Uterus (tissue), 4 donors: ENCODE results near the gene PPP3CA. TPM values are rescaled to one million over a fixed set of nuclear protein-coding genes. Genes with fewer than 3 reads are reported as not detected.

Source experiments
- DNase-seq, 2 donors: peaks; one replicate each; pipeline ENCODE4 v3.0.0-alpha.2; 2019 to 2020
- H3K27ac ChIP-seq, 2 donors: fragments of 200-600 bp; sonication (generic); 1 replicate in 1 of 2; 2 replicates in 1 of 2; pipeline ENCODE4 v1.5.1; 2016 to 2018
- H3K27me3 ChIP-seq, 2 donors: fragments of 200-600 bp; sonication (generic); one replicate each; pipeline ENCODE4 v1.5.1; 2018 to 2019; ENCODE audit warnings: control low read depth in 1 of 2
- H3K36me3 ChIP-seq, 2 donors: fragments of 200-600 bp; sonication (generic); one replicate each; pipeline ENCODE4 v1.5.1; 2019; ENCODE audit warnings: control low read depth in 1 of 2
- H3K4me1 ChIP-seq, 2 donors: fragments of 200-600 bp; sonication (generic); one replicate each; pipeline ENCODE4 v1.5.1; 2018 to 2019; ENCODE audit warnings: control low read depth in 1 of 2
- H3K4me3 ChIP-seq, 2 donors: fragments of 200-600 bp; sonication (generic); 1 replicate in 1 of 2; 2 replicates in 1 of 2; pipeline ENCODE4 v1.5.1; 2018 to 2019; ENCODE audit warnings: mild to moderate bottlenecking in 1 of 2
- H3K9me3 ChIP-seq, 2 donors: fragments of 200-600 bp; sonication (generic); one replicate each; pipeline ENCODE4 v1.5.1; 2019; ENCODE audit warnings: control low read depth in 1 of 2
- CTCF ChIP-seq, 4 experiments: fragments of 200-600 bp in 2 of 4; fragments of 450-650 bp in 2 of 4; sonication (generic) in 2 of 4; IDR thresholded peaks; one replicate each; pipeline ENCODE4 v1.5.1; 2016 to 2019; ENCODE audit warnings: antibody characterized with exemption in 4 of 4, mild to moderate bottlenecking in 2 of 4, moderate library complexity in 1 of 4
- POLR2A ChIP-seq, 2 donors: fragments of 450-650 bp; IDR thresholded peaks; one replicate each; pipeline ENCODE4 v1.6.1; 2016; ENCODE audit warnings: antibody characterized with exemption in 2 of 2, mild to moderate bottlenecking in 1 of 2, moderate library complexity in 1 of 2
- intact Hi-C: fragments of 100-400 bp; cut with DNase I; formaldehyde crosslinking; loops from one replicate; pipeline ENCODE4 v1.15.1; 2023; ENCODE audit warnings: low total_unique reads
- total RNA-seq, 4 donors: library from RNA; depleted of rRNA in 3 of 4; stranded (reverse); fragments of >200 nt in 3 of 4; gene quantifications; one replicate each; pipeline versions ENCODE4 v1.1.0 to v1.2.4, GENCODE V29; 2014 to 2023
- donor health status: DM: yes; HTN: yes; CAD: no.

Gene PPP3CA
- total RNA-seq, 4 donors from 2014 or later, result 32.8 to 70.0 (median 39.8) TPM

- intact Hi-C loops, result no loop called here
- no peak overlapping the region for H3K4me3 ChIP-seq
- H3K9me3 ChIP-seq, result no peaks in the 10 kb centered on the region
- DNase-seq, result no peak
- no peaks in the 10 kb centered on the region for H3K36me3 ChIP-seq
- H3K27me3 ChIP-seq, result no peaks in the 10 kb centered on the region
- no peak for TF ChIP-seq CTCF (IDR thresholded peaks at IDR 0.05)
- TF ChIP-seq POLR2A (IDR thresholded peaks at IDR 0.05), result no peak
- H3K27ac ChIP-seq, result no peak overlapping the region
- no peaks in the 10 kb centered on the region for H3K4me1 ChIP-seq
Observed at GRCh38 chr4:101042847-101043246, 304.5 kb downstream of the PPP3CA start.

- intact Hi-C loops, result no loop called here
- no peak for TF ChIP-seq POLR2A (IDR thresholded peaks at IDR 0.05)
- Histone ChIP-seq H3K27me3 (no peaks in the 10 kb centered on the region), H3K4me3 (no peak overlapping the region), H3K4me1 (no peaks in the 10 kb centered on the region), H3K36me3 (no peaks in the 10 kb centered on the region), H3K27ac (no peak overlapping the region), H3K9me3 (no peaks in the 10 kb centered on the region)
- DNase-seq, result no peak
Observed at GRCh38 chr4:101040776-101041175, 306.6 kb downstream of the PPP3CA start.

GRCh38 chr4:101039367-101039766 lies 308.0 kb downstream of the PPP3CA start:
- Histone ChIP-seq H3K4me1 (no peaks in the 10 kb centered on the region), H3K27ac (no peak overlapping the region), H3K27me3 (no peaks in the 10 kb centered on the region), H3K36me3 (no peaks in the 10 kb centered on the region), H3K9me3 (no peaks in the 10 kb centered on the region), H3K4me3 (no peak overlapping the region)
- DNase-seq, result no peak
- no peak for TF ChIP-seq CTCF (IDR thresholded peaks at IDR 0.05)
- no peak for TF ChIP-seq POLR2A (IDR thresholded peaks at IDR 0.05)
- intact Hi-C loops, result no loop called here

GRCh38 chr4:101037938-101038413 lies 309.4 kb downstream of the PPP3CA start:
- intact Hi-C loops, result no loop called here
- Histone ChIP-seq H3K27ac (no peak overlapping the region), H3K4me3 (no peak overlapping the region), H3K27me3 (no peaks in the 10 kb centered on the region), H3K4me1 (no peaks in the 10 kb centered on the region), H3K36me3 (no peaks in the 10 kb centered on the region), H3K9me3 (no peaks in the 10 kb centered on the region)
- TF ChIP-seq POLR2A (IDR thresholded peaks at IDR 0.05), result no peak
- TF ChIP-seq CTCF (IDR thresholded peaks at IDR 0.05), result no peak
- DNase-seq, result no peak

GRCh38 chr4:101037249-101037648 lies 310.1 kb downstream of the PPP3CA start:
- Histone ChIP-seq H3K27ac (no peak overlapping the region), H3K4me3 (no peak overlapping the region), H3K27me3 (no peaks in the 10 kb centered on the region), H3K4me1 (no peaks in the 10 kb centered on the region), H3K36me3 (no peaks in the 10 kb centered on the region), H3K9me3 (no peaks in the 10 kb centered on the region)
- TF ChIP-seq POLR2A (IDR thresholded peaks at IDR 0.05), result no peak
- no peak for TF ChIP-seq CTCF (IDR thresholded peaks at IDR 0.05)
- no peak for DNase-seq
- intact Hi-C loops, result no loop called here

GRCh38 chr4:101035487-101035886 lies 311.8 kb downstream of the PPP3CA start:
- TF ChIP-seq POLR2A (IDR thresholded peaks at IDR 0.05) (no peak), CTCF (IDR thresholded peaks at IDR 0.05) (no peak)
- no peaks in the 10 kb centered on the region for H3K36me3 ChIP-seq
- no peaks in the 10 kb centered on the region for H3K9me3 ChIP-seq
- H3K4me1 ChIP-seq, result no peaks in the 10 kb centered on the region
- DNase-seq, result no peak
- intact Hi-C loops, result no loop called here
- H3K4me3 ChIP-seq, result no peak overlapping the region
- H3K27ac ChIP-seq, result no peak overlapping the region
- no peaks in the 10 kb centered on the region for H3K27me3 ChIP-seq
